Muscle layer of duodenum (tissue), 2 donors: ENCODE results near the gene DDX49.
A peak's percentile ranks its signal among the peaks of the same experiment; 100 is the strongest.

Experiments used
- H3K27ac ChIP-seq: one replicate; pipeline ENCODE4 v1.7.0; 2013; ENCODE audit warnings: mild to moderate bottlenecking, low read length
- H3K27me3 ChIP-seq: one replicate; pipeline ENCODE4 v1.7.0; 2013; ENCODE audit warnings: low read depth, mild to moderate bottlenecking, control low read depth, low read length
- H3K36me3 ChIP-seq, 2 donors: one replicate each; pipeline ENCODE4 v1.7.0; 2013; ENCODE audit warnings: low read length in 2 of 2, control low read depth in 1 of 2, mild to moderate bottlenecking in 1 of 2; ENCODE audit not compliant: insufficient read depth in 2 of 2, control insufficient read depth in 1 of 2
- H3K4me1 ChIP-seq, 2 donors: one replicate each; pipeline ENCODE4 v1.7.0; 2013; ENCODE audit warnings: low read length in 2 of 2, mild to moderate bottlenecking in 2 of 2, control low read depth in 1 of 2, moderate library complexity in 1 of 2; ENCODE audit not compliant: insufficient read depth in 2 of 2, control insufficient read depth in 1 of 2
- H3K4me3 ChIP-seq, 2 donors: one replicate each; pipeline ENCODE4 v1.7.0; 2013; ENCODE audit warnings: low read length in 2 of 2, low read depth in 1 of 2, mild to moderate bottlenecking in 1 of 2
- H3K9me3 ChIP-seq, 2 donors: one replicate each; pipeline ENCODE4 v1.7.0; 2013; ENCODE audit warnings: low read length in 2 of 2, control low read depth in 1 of 2, mild to moderate bottlenecking in 1 of 2; ENCODE audit not compliant: control insufficient read depth in 1 of 2
- donor health status: healthy.

The DDX49 gene

DNA sequence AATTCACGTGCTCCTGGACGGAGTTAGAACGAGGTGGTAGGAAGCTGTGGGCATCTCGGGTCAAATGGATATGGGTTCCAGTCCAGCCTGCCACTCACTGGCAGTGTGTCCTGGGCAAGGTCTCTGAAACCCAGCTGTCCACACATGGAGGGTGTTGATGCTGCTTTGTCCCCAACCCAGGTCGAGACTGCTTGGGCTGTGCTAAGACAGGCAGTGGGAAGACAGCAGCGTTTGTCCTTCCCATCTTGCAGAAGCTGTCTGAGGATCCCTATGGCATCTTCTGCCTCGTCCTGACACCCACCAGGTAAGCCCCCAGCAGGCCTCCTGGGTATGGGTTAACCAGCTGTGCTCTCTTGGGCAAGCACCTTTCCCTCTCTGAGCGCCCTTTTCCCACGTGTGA, 885 bp downstream of the DDX49 start:
- peaks cover 12 to 49% of the 10 kb centered on the region in 2 donors for H3K36me3 ChIP-seq
- H3K9me3 ChIP-seq, result no peaks in the 10 kb centered on the region
- H3K27ac ChIP-seq, result peak overlapping the region; percentile 90
- H3K4me1 ChIP-seq, result peaks cover 6 to 37% of the 10 kb centered on the region in 2 donors
- no peaks in the 10 kb centered on the region for H3K27me3 ChIP-seq
- H3K4me3 ChIP-seq, result peak overlapping the region; percentile 99 to 100

DNA sequence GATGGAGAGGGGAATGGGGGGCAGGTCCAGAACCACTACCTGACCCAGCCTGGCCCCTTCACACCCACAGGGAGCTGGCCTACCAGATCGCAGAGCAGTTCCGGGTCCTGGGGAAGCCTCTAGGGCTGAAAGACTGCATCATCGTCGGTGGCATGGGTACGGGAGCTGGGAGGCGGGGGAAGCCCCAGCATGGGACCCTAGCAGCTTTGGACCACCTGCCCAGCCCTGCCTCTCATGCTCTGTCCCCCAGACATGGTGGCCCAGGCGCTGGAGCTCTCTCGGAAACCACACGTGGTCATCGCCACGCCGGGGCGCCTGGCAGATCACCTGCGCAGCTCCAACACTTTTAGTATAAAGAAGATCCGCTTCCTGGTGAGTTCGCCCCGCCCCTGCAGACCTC, 2.1 kb downstream of the DDX49 start:
- Histone ChIP-seq H3K9me3 (no peaks in the 10 kb centered on the region), H3K4me1 (peaks cover 6 to 35% of the 10 kb centered on the region in 2 donors), H3K27me3 (no peaks in the 10 kb centered on the region), H3K4me3 (no peak overlapping the region), H3K36me3 (peaks cover 21 to 57% of the 10 kb centered on the region in 2 donors), H3K27ac (no peak overlapping the region)

DNA sequence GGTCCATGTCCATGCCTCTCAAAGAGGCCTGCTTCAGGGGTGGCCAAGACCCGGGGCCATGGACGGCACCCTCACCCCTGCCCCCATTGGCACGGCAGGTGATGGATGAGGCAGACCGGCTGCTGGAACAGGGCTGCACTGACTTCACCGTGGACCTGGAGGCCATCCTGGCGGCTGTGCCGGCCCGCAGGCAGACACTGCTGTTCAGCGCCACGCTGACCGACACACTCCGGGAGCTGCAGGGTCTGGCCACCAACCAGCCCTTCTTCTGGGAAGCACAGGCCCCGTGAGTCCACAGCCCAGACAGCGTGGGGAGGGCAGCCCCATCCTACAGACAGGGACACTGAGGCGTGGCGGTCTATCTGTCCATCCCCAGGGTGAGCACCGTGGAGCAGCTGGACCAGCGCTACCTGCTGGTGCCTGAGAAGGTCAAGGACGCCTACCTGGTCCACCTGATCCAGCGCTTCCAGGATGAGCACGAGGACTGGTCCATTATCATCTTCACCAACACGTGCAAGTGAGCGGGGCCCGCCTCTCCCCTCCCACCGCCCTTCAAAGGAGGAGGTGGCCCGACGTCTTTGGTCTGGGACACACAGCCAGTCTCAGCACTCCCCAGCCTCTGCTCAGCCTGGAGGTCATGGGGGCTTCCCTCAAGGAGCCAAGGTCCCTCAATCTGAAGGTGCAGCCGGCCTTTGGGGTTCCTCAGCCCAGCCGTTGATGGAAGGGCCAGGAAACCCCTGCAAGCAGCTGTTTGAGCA, 2.9 kb downstream of the DDX49 start:
- Histone ChIP-seq H3K27ac (no peak overlapping the region), H3K4me1 (peaks cover 6 to 29% of the 10 kb centered on the region in 2 donors), H3K9me3 (no peaks in the 10 kb centered on the region), H3K36me3 (peaks cover 23 to 62% of the 10 kb centered on the region in 2 donors), H3K4me3 (no peak overlapping the region), H3K27me3 (no peaks in the 10 kb centered on the region)

GRCh38 chr19:18924684-18925213, 5.2 kb downstream of the DDX49 start:
- Histone ChIP-seq H3K27ac (no peak overlapping the region), H3K4me3 (no peak overlapping the region), H3K4me1 (peaks cover 6 to 17% of the 10 kb centered on the region in 2 donors), H3K36me3 (peaks cover 27 to 76% of the 10 kb centered on the region in 2 donors), H3K27me3 (no peaks in the 10 kb centered on the region), H3K9me3 (no peaks in the 10 kb centered on the region)

GRCh38 chr19:18928018-18928805, 8.7 kb downstream of the DDX49 start:
- H3K36me3 ChIP-seq, result peaks cover 23 to 57% of the 10 kb centered on the region in 2 donors
- no peaks in the 10 kb centered on the region for H3K27me3 ChIP-seq
- H3K4me1 ChIP-seq, result no peaks in the 10 kb centered on the region
- H3K4me3 ChIP-seq, result no peak overlapping the region
- H3K9me3 ChIP-seq, result no peaks in the 10 kb centered on the region
- no peak overlapping the region for H3K27ac ChIP-seq

DNA sequence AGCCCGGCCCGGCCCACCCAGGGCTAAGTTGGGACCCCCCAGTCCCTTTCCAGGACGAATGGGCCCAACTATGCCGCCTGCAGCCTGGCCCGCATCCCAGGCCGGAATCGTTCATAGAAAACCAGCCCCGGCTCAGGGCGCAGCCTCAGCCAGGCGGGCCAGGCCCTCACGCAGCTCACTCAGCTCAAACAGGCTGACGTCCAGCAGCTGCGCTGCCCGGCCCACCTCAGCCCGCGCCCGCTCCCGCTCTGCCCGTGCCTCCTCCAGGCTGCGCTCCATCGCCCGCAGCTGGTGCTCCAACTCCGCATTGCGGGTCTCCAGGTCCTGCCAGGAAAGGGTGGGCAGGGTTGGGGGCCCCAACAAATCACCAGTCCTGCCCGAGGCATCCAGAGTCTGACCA, 9.8 kb downstream of the DDX49 start:
- Histone ChIP-seq H3K27ac (no peak overlapping the region), H3K4me1 (no peaks in the 10 kb centered on the region), H3K4me3 (no peak overlapping the region), H3K9me3 (no peaks in the 10 kb centered on the region), H3K27me3 (no peaks in the 10 kb centered on the region), H3K36me3 (peaks cover 20 to 52% of the 10 kb centered on the region in 2 donors)

GRCh38 chr19:18931316-18932162, 12.0 kb downstream of the DDX49 start:
- Histone ChIP-seq H3K4me3 (no peak overlapping the region), H3K36me3 (peaks cover 6 to 38% of the 10 kb centered on the region in 2 donors), H3K4me1 (no peaks in the 10 kb centered on the region), H3K27me3 (no peaks in the 10 kb centered on the region), H3K9me3 (no peaks in the 10 kb centered on the region), H3K27ac (no peak overlapping the region)

DNA sequence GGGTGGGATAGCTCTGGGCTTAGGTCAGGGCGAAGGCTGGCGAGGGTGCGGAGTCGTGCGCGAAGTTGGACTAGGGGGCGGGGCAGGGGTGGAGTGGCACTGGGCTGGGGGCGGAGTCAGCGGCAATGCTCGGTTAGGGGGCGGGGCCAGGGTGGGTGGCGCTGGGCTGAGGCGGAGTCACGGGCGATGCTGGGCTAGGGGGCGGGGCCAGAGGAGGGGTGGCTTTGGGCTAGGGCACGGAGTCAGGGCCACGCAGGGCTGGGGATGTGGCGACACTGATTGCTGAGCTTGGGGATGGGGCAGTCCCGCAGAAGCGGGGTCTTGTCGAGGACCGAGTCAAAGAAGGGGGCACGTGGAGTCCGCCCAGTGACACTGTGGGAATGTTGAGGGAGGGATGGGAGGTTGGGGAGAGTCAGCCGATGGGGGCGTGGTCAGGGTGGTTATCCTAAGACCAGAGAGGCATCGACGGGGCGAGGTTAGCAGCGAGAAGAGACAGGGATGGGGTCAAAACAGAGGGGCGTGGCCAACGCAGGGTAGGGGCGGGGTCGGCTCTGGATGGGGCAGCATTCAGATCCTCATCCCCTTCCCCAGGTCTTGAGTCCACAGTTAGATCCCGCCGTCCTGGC, 12.8 kb downstream of the DDX49 start:
- Histone ChIP-seq H3K27ac (no peak overlapping the region), H3K36me3 (peaks cover 5 to 34% of the 10 kb centered on the region in 2 donors), H3K9me3 (no peaks in the 10 kb centered on the region), H3K27me3 (no peaks in the 10 kb centered on the region), H3K4me3 (peak overlapping the region in 1 of 2 donors; percentile 35), H3K4me1 (no peaks in the 10 kb centered on the region)

GRCh38 chr19:18933297-18933696, 13.8 kb downstream of the DDX49 start:
- Histone ChIP-seq H3K4me3 (no peak overlapping the region), H3K9me3 (no peaks in the 10 kb centered on the region), H3K4me1 (no peaks in the 10 kb centered on the region), H3K27ac (no peak overlapping the region), H3K27me3 (no peaks in the 10 kb centered on the region), H3K36me3 (peaks cover 0 to 24% of the 10 kb centered on the region in 2 donors)

DNA sequence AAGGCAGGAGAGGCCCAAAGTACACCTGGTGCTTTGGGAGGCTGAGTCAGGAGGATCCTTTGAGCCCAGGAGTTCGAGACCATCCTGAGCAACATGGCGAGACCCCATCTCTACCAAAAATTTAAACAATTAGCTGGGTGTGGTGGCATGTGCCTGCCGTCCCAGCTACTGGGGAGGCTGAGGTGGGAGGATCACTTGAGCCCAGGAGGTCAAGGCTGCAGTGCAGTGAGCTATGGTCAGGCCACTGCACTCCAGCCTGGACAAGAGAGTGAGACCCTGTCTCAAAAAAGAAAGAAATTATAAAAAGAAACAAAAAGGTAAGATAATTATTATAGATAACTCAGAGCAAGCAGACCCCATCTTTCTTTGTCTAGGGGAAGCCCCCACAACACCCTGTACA, 19.6 kb downstream of the DDX49 start:
- Histone ChIP-seq H3K9me3 (no peaks in the 10 kb centered on the region), H3K36me3 (peaks cover 0 to 6% of the 10 kb centered on the region in 2 donors), H3K4me3 (no peak overlapping the region), H3K27ac (no peak overlapping the region), H3K27me3 (no peaks in the 10 kb centered on the region), H3K4me1 (peaks cover 0 to 6% of the 10 kb centered on the region in 2 donors)
